ENCODE data around the gene CGN.

DNA sequence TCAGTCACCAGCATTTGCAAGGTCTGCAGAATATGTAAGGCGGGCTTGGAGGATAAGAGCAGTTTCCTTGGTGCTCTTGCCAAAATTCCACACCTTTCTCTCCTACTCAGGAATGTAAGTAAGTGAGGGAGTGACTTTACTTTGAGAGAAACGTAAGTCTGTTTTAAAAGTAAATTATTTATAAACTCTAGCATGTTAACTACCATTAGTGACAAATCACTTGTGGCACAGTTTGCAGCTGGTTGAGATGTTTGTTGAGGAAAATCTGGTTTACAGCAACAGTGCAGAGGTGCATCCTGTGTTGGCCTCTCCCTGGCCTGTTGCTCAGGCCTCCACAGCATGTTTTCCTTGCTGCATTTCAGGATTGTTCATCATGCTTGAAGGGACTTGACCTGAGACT lies 8.5 kb downstream of the CGN start:
- TF ChIP-seq, protein P1, sequence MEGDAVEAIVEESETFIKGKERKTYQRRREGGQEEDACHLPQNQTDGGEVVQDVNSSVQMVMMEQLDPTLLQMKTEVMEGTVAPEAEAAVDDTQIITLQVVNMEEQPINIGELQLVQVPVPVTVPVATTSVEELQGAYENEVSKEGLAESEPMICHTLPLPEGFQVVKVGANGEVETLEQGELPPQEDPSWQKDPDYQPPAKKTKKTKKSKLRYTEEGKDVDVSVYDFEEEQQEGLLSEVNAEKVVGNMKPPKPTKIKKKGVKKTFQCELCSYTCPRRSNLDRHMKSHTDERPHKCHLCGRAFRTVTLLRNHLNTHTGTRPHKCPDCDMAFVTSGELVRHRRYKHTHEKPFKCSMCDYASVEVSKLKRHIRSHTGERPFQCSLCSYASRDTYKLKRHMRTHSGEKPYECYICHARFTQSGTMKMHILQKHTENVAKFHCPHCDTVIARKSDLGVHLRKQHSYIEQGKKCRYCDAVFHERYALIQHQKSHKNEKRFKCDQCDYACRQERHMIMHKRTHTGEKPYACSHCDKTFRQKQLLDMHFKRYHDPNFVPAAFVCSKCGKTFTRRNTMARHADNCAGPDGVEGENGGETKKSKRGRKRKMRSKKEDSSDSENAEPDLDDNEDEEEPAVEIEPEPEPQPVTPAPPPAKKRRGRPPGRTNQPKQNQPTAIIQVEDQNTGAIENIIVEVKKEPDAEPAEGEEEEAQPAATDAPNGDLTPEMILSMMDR (IDR thresholded peaks at IDR 0.05): no peak
- TF ChIP-seq POLR2A (IDR thresholded peaks at IDR 0.05): no peak
